Skeletal muscle satellite cell (primary cell): ENCODE measurements around the gene PLXNB2.

Experiments
- H3K27me3 ChIP-seq: 2 replicates; pipeline ENCODE4 v1.7.0; 2013; ENCODE audit warnings: low read length; ENCODE audit not compliant: control insufficient read depth, insufficient read depth
- H3K36me3 ChIP-seq: 2 replicates; pipeline ENCODE4 v1.7.0; 2013; ENCODE audit warnings: mild to moderate bottlenecking, control low read depth, low read length; ENCODE audit not compliant: insufficient read depth
- H3K4me1 ChIP-seq: 2 replicates; pipeline ENCODE4 v1.7.0; 2013; ENCODE audit warnings: low read length; ENCODE audit not compliant: control insufficient read depth, insufficient read depth
- H3K4me2 ChIP-seq: 2 replicates; pipeline ENCODE4 v1.7.0; 2013; ENCODE audit warnings: mild to moderate bottlenecking, low read length
- H3K4me3 ChIP-seq: 2 replicates; pipeline ENCODE4 v1.7.0; 2013; ENCODE audit warnings: low read length
- H3K9ac ChIP-seq: 2 replicates; pipeline ENCODE4 v1.7.0; 2013; ENCODE audit warnings: mild to moderate bottlenecking, low read depth, low read length, moderate library complexity
- H3K9me3 ChIP-seq: replicated peaks from 2 replicates; pipeline ENCODE4 v1.7.0; 2013; ENCODE audit warnings: mild to moderate bottlenecking, control low read depth, low read length

PLXNB2 gene

GRCh38 chr22:50299785-50300619, 7.4 kb downstream of the PLXNB2 start:
- peaks cover 73% of the 10 kb centered on the region for H3K4me1 ChIP-seq
- H3K9ac ChIP-seq: no peak overlapping the region
- no peaks in the 10 kb centered on the region for H3K27me3 ChIP-seq
- H3K9me3 ChIP-seq: no peaks in the 10 kb centered on the region
- H3K4me2 ChIP-seq: peak overlapping the region; percentile 97
- no peak overlapping the region for H3K4me3 ChIP-seq
- peaks cover 19% of the 10 kb centered on the region for H3K36me3 ChIP-seq

DNA sequence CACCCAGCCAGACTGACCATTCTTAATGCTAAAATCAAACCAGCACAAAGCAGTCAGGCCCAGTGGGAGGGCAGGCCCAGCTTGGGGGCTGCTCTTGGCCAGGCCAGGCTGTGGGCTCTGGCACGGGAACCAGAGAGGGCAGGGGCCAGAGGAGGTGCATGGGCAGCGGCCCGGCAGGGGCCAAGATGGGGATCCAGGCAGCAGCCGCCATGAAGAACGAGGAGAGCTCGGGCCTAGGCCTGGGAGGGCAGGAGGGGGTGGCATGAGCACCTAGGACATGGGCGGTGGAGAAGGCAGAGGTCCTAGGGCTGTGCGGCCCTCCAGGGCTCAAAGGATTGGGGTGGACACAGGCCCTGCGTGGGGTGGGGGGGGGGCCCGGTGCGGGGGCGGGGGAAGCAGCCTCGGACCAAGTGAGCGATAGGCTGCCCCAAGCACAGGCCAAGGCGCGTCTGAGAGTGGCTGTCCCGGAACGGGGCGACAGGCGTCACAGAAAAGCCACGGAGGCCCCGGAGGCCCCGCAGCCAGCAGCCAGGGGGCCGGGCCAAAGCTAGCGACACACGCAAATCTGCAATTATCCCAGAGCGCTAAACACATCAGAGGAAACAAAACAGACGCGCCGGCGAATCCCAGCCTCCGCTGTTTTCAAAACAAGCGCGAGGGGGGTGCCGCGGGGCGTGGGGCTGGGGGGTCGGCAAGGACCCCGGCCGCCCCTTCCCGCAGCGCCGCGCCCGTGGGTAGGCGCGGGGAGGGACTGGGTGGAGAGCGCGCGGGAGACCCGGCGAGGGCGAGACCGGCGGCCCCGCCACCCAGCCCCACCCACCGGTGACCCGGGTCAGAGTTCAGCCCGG, 8.3 kb downstream of the PLXNB2 start:
- no peak overlapping the region for H3K9ac ChIP-seq
- H3K9me3 ChIP-seq: no peaks in the 10 kb centered on the region
- H3K27me3 ChIP-seq: no peaks in the 10 kb centered on the region
- H3K4me2 ChIP-seq: peak overlapping the region; percentile 97
- H3K4me1 ChIP-seq: peaks cover 72% of the 10 kb centered on the region
- peaks cover 25% of the 10 kb centered on the region for H3K36me3 ChIP-seq
- no peak overlapping the region for H3K4me3 ChIP-seq

GRCh38 chr22:50298266-50298637, 9.2 kb downstream of the PLXNB2 start:
- peaks cover 25% of the 10 kb centered on the region for H3K36me3 ChIP-seq
- no peaks in the 10 kb centered on the region for H3K9me3 ChIP-seq
- peaks cover 72% of the 10 kb centered on the region for H3K4me1 ChIP-seq
- H3K27me3 ChIP-seq: no peaks in the 10 kb centered on the region
- no peak overlapping the region for H3K4me3 ChIP-seq
- no peak overlapping the region for H3K4me2 ChIP-seq
- H3K9ac ChIP-seq: no peak overlapping the region

- Histone ChIP-seq H3K9me3 (no peaks in the 10 kb centered on the region), H3K4me3 (no peak overlapping the region), H3K36me3 (peaks cover 25% of the 10 kb centered on the region), H3K27me3 (no peaks in the 10 kb centered on the region), H3K4me2 (peak overlapping the region; percentile 34), H3K4me1 (peaks cover 72% of the 10 kb centered on the region), H3K9ac (no peak overlapping the region)
These were observed 9.8 kb downstream of the PLXNB2 start for GRCh38 chr22:50297510-50298265.

GRCh38 chr22:50296658-50297490, 10.6 kb downstream of the PLXNB2 start:
- Histone ChIP-seq H3K4me3 (no peak overlapping the region), H3K4me1 (peaks cover 71% of the 10 kb centered on the region), H3K4me2 (peak overlapping the region; percentile 34), H3K27me3 (no peaks in the 10 kb centered on the region), H3K9me3 (no peaks in the 10 kb centered on the region), H3K9ac (no peak overlapping the region), H3K36me3 (peaks cover 25% of the 10 kb centered on the region)

GRCh38 chr22:50294319-50294656, 13.2 kb downstream of the PLXNB2 start:
- Histone ChIP-seq H3K4me1 (peaks cover 52% of the 10 kb centered on the region), H3K27me3 (no peaks in the 10 kb centered on the region), H3K4me3 (peak overlapping the region; percentile 46), H3K9ac (peak overlapping the region; percentile 78), H3K36me3 (peaks cover 39% of the 10 kb centered on the region), H3K4me2 (peak overlapping the region; percentile 82), H3K9me3 (no peaks in the 10 kb centered on the region)

- Histone ChIP-seq H3K36me3 (peaks cover 46% of the 10 kb centered on the region), H3K4me3 (peak overlapping the region; percentile 64), H3K27me3 (no peaks in the 10 kb centered on the region), H3K4me2 (peak overlapping the region; percentile 82), H3K9ac (peak overlapping the region; percentile 78), H3K9me3 (no peaks in the 10 kb centered on the region), H3K4me1 (peaks cover 49% of the 10 kb centered on the region)
These were observed 13.8 kb downstream of the PLXNB2 start for GRCh38 chr22:50293441-50294318.

- H3K9ac ChIP-seq: peak overlapping the region; percentile 78
These were observed 14.6 kb downstream of the PLXNB2 start for GRCh38 chr22:50292643-50293440.

DNA sequence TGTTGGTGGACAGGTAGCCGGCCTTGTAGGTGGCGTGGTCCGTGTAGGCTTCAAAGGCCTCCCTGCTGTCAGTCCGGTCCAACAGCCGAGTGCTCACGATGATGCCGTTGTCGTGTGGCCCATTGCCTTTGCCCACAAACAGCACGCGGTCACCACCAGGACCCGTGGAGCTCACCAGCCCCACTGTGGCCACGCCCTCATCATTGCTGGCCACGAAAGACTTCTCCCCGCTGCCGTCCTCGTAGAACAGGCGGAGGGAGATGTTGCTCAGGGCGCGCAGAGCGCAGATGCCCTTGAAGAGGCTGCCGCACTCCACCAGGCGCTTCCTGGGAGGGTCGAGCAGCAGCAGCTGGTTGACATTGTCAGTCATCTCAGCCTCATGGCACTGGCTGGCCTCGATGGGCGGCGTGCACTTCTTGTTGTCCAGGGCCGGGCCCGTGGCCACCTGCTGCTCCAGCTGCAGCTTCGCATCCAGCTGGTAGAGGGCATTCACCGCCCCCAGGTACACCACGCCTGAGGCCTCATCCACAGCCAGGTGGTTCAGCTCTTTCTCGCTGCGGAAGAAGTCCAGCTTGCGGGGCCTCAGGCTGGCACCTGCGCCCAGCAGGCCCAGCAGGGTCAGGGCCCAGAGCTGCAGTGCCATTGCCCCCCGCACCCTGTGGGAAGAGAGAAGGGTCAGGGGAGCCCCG, 17.4 kb downstream of the PLXNB2 start:
- Histone ChIP-seq H3K27me3 (no peaks in the 10 kb centered on the region), H3K4me3 (no peak overlapping the region), H3K4me2 (no peak overlapping the region), H3K9me3 (no peaks in the 10 kb centered on the region), H3K9ac (no peak overlapping the region), H3K36me3 (peaks cover 67% of the 10 kb centered on the region), H3K4me1 (peaks cover 33% of the 10 kb centered on the region)

More at GRCh38 chr22:50292643-50293440, 14.6 kb downstream of the PLXNB2 start:
- peaks cover 47% of the 10 kb centered on the region for H3K4me1 ChIP-seq
- peaks cover 54% of the 10 kb centered on the region for H3K36me3 ChIP-seq
- H3K4me2 ChIP-seq: peak overlapping the region; percentile 82
- H3K27me3 ChIP-seq: no peaks in the 10 kb centered on the region
- H3K4me3 ChIP-seq: peak overlapping the region; percentile 64
- no peaks in the 10 kb centered on the region for H3K9me3 ChIP-seq
